H1 (cell line): ENCODE measurements around the gene SUSD6. TPM values are rescaled to one million over a fixed set of nuclear protein-coding genes. Genes with fewer than 3 reads are reported as not detected.
A peak's percentile ranks its signal among the peaks of the same experiment; 100 is the strongest.

ENCODE experiments used
- CTCF ChIA-PET: fragments of 300-600 bp; sonication (Branson Sonifier 250); formaldehyde crosslinking; loops from one replicate; lab custom pipeline; 2021; ENCODE audit not compliant: partially characterized antibody; lab: Charles Lee
- POLR2A ChIA-PET: fragments of 300-600 bp; sonication (Branson Sonifier 250); formaldehyde crosslinking; loops from one replicate; lab custom pipeline; 2021; ENCODE audit warnings: inconsistent platforms; ENCODE audit not compliant: partially characterized antibody; lab: Charles Lee
- DNase-seq, 2 experiments: peaks; one replicate each; pipeline versions ENCODE4 v3.0.0 to v3.0.0-alpha.2; 2010 to 2022; ENCODE audit warnings: low spot score in 2 of 2, low read depth in 1 of 2, mixed read lengths in 1 of 2
- FAIRE-seq: peaks from 2 replicates; lab custom pipeline; 2011; peaks lifted over from hg19 to GRCh38; lab: Jason Lieb, UNC
- H2AFZ ChIP-seq: 2 replicates; pipeline ENCODE4 v1.8.1; 2012; ENCODE audit warnings: low read length, inconsistent platforms
- H2AK5ac ChIP-seq: 2 replicates; pipeline ENCODE4 v1.6.1; 2013; ENCODE audit warnings: low read depth, low read length
- H2BK120ac ChIP-seq: replicated peaks from 2 replicates; pipeline ENCODE3; 2013; ENCODE audit warnings: low read depth, low read length, inconsistent platforms
- H2BK12ac ChIP-seq: 2 replicates; pipeline ENCODE4 v1.6.1; 2013; ENCODE audit warnings: low read depth, low read length
- H2BK15ac ChIP-seq: 2 replicates; pipeline ENCODE4 v1.6.1; 2013; ENCODE audit warnings: low read length
- H2BK20ac ChIP-seq: 2 replicates; pipeline ENCODE4 v1.6.1; 2013; ENCODE audit warnings: low read length
- H2BK5ac ChIP-seq: 2 replicates; pipeline ENCODE4 v1.6.1; 2013; ENCODE audit warnings: low read depth, low read length
- H3K14ac ChIP-seq: 2 replicates; pipeline ENCODE4 v1.6.1; 2013; ENCODE audit warnings: inconsistent platforms; ENCODE audit not compliant: insufficient read length
- H3K18ac ChIP-seq: 2 replicates; pipeline ENCODE4 v1.6.1; 2013; ENCODE audit warnings: low read length; ENCODE audit errors: extremely low read depth
- H3K23ac ChIP-seq: 2 replicates; pipeline ENCODE4 v1.6.1; 2013; ENCODE audit warnings: inconsistent platforms; ENCODE audit not compliant: insufficient read length
- H3K23me2 ChIP-seq: 2 replicates; pipeline ENCODE4 v1.6.1; 2013; ENCODE audit warnings: low read depth, low read length
- H3K27ac ChIP-seq: 2 replicates; pipeline ENCODE4 v1.6.1; 2011; ENCODE audit warnings: low read depth, low read length, inconsistent platforms
- H3K27me3 ChIP-seq, 4 experiments: replicated peaks in 1 of 4; 1 replicate in 1 of 4; 2 replicates in 3 of 4; pipeline versions ENCODE4 v1.6.1 to v1.8.1; 2011 to 2013; ENCODE audit warnings: low read length in 3 of 4, mild to moderate bottlenecking in 3 of 4, inconsistent platforms in 2 of 4, mixed read lengths in 2 of 4, moderate library complexity in 1 of 4; ENCODE audit not compliant: control insufficient read depth in 3 of 4, insufficient read depth in 3 of 4; ENCODE audit errors: extremely low read depth in 1 of 4
- H3K36me3 ChIP-seq, 4 experiments: 2 replicates each; pipeline versions ENCODE4 v1.6.1 to v1.8.1; 2011 to 2013; ENCODE audit warnings: mild to moderate bottlenecking in 4 of 4, low read length in 3 of 4, moderate library complexity in 2 of 4, control low read depth in 1 of 4, inconsistent platforms in 1 of 4; ENCODE audit not compliant: insufficient read depth in 4 of 4, control insufficient read depth in 2 of 4
- H3K4ac ChIP-seq: replicated peaks from 2 replicates; pipeline ENCODE3; 2013; ENCODE audit warnings: low read length, low read depth, mixed read lengths, inconsistent platforms; ENCODE audit not compliant: insufficient read length
- H3K4me1 ChIP-seq, 4 experiments: replicated peaks in 1 of 4; 1 replicate in 1 of 4; 2 replicates in 3 of 4; pipeline versions ENCODE4 v1.6.1 to v1.8.1; 2011 to 2013; ENCODE audit warnings: low read length in 3 of 4, inconsistent platforms in 2 of 4, mixed read lengths in 1 of 4; ENCODE audit not compliant: insufficient read depth in 4 of 4, control insufficient read depth in 3 of 4
- H3K4me2 ChIP-seq, 2 experiments: 2 replicates each; pipeline versions ENCODE4 v1.6.1 to v1.8.1; 2011 to 2013; ENCODE audit warnings: low read depth in 2 of 2, low read length in 2 of 2, control low read depth in 1 of 2, inconsistent platforms in 1 of 2, mild to moderate bottlenecking in 1 of 2; ENCODE audit not compliant: insufficient read depth in 1 of 2
- H3K4me3 ChIP-seq, 4 experiments: fragments of 200-600, 300-600 bp in 1 of 4; sonication (generic), shearing (Covaris generic), sonication (Bioruptor Twin) in 1 of 4; 2 replicates each; pipeline versions ENCODE4 v1.5.1 to v1.8.1; 2011 to 2016; ENCODE audit warnings: low read length in 4 of 4, low read depth in 3 of 4, control low read depth in 2 of 4, inconsistent platforms in 2 of 4, mild to moderate bottlenecking in 2 of 4, mixed read lengths in 1 of 4, moderate library complexity in 1 of 4; ENCODE audit not compliant: insufficient read depth in 2 of 4; ENCODE audit errors: extremely low read depth in 1 of 4
- H3K56ac ChIP-seq: replicated peaks from 2 replicates; pipeline ENCODE3; 2013; ENCODE audit warnings: low read depth, mild to moderate bottlenecking, mixed read lengths, low read length, inconsistent platforms; ENCODE audit not compliant: insufficient read length
- H3K79me1 ChIP-seq: 2 replicates; pipeline ENCODE4 v1.6.1; 2013; ENCODE audit warnings: low read depth, low read length, control low read depth
- H3K79me2 ChIP-seq, 2 experiments: 2 replicates each; pipeline versions ENCODE4 v1.6.1 to v1.8.1; 2012 to 2013; ENCODE audit warnings: low read length in 2 of 2, mild to moderate bottlenecking in 2 of 2, inconsistent platforms in 1 of 2; ENCODE audit not compliant: insufficient read depth in 2 of 2, control insufficient read depth in 1 of 2
- H3K9ac ChIP-seq, 4 experiments: replicated peaks in 1 of 4; 1 replicate in 1 of 4; 2 replicates in 3 of 4; pipeline versions ENCODE4 v1.6.1 to v1.8.1; 2011 to 2013; ENCODE audit warnings: low read depth in 3 of 4, low read length in 3 of 4, control low read depth in 2 of 4, mild to moderate bottlenecking in 2 of 4, moderate library complexity in 2 of 4, inconsistent platforms in 1 of 4; ENCODE audit errors: extremely low read depth in 1 of 4
- H3K9me3 ChIP-seq, 2 experiments: 2 replicates each; pipeline versions ENCODE4 v1.6.1 to v1.8.1; 2012 to 2013; ENCODE audit warnings: mild to moderate bottlenecking in 2 of 2, moderate library complexity in 2 of 2, control low read depth in 1 of 2, inconsistent platforms in 1 of 2, low read depth in 1 of 2, low read length in 1 of 2, mixed read lengths in 1 of 2; ENCODE audit not compliant: insufficient read depth in 2 of 2
- H4K20me1 ChIP-seq, 2 experiments: replicated peaks in 1 of 2; 2 replicates each; pipeline versions ENCODE3 to v1.8.1; 2011 to 2013; ENCODE audit warnings: inconsistent platforms in 2 of 2, low read length in 2 of 2, mild to moderate bottlenecking in 1 of 2; ENCODE audit not compliant: insufficient read depth in 2 of 2, control insufficient read depth in 1 of 2
- H4K5ac ChIP-seq: 2 replicates; pipeline ENCODE4 v1.6.1; 2013; ENCODE audit warnings: low read length, low read depth, mixed read lengths, inconsistent platforms; ENCODE audit not compliant: insufficient read length
- H4K8ac ChIP-seq: 2 replicates; pipeline ENCODE4 v1.8.0; 2013; ENCODE audit warnings: mild to moderate bottlenecking, moderate library complexity, low read length, inconsistent platforms; ENCODE audit not compliant: insufficient read depth; ENCODE audit errors: extremely low read depth
- H4K91ac ChIP-seq: replicated peaks from 2 replicates; pipeline ENCODE3; 2013; ENCODE audit warnings: low read length, mixed read lengths, inconsistent platforms; ENCODE audit not compliant: insufficient read length
- CHD2 ChIP-seq: IDR thresholded peaks from 2 replicates; pipeline ENCODE4 v1.6.1; 2012; ENCODE audit warnings: low read length, improper control_type of control experiment
- KDM1A ChIP-seq: fragments of 200-600, 300-600 bp; sonication (generic); IDR thresholded peaks from 2 replicates; pipeline ENCODE4 v1.7.1; 2016; ENCODE audit warnings: mild to moderate bottlenecking, low read length, borderline replicate concordance
- RXRA ChIP-seq: IDR thresholded peaks from 2 replicates; pipeline ENCODE4 v1.6.1; 2011; ENCODE audit warnings: low read depth, mild to moderate bottlenecking, low read length, moderate library complexity; ENCODE audit not compliant: insufficient read depth
- WGBS, 2 experiments: shearing (Covaris generic) in 1 of 2; methylation state at CpG; one replicate each; pipeline versions ENCODE4 v1.1.6 to v1.1.7; 2013 to 2015; ENCODE audit warnings: low lambda C conversion rate in 2 of 2, mixed read lengths in 2 of 2, inconsistent platforms in 1 of 2, low coverage in 1 of 2, missing lambda C conversion rate in 1 of 2; ENCODE audit not compliant: insufficient replicate concordance in 2 of 2, insufficient coverage in 1 of 2, insufficient read length in 1 of 2; ENCODE audit errors: extremely low coverage in 1 of 2, missing lambda C conversion rate in 1 of 2; 5-methylcytosine and 5-hydroxymethylcytosine counted together
- polyA plus RNA-seq, 7 experiments: library from polyadenylated mRNA; depleted of rRNA in 3 of 7; stranded (reverse) in 5 of 7; unstranded in 2 of 7; fragments of >200 nt in 5 of 7; fragments of 200-250 nt in 2 of 7; gene quantifications; 1 replicate in 5 of 7; 2 replicates in 1 of 7; 4 replicates in 1 of 7; pipeline versions ENCODE4 v1.2.1 to v1.2.3, GENCODE V29; 2011 to 2013; ENCODE audit warnings: missing spikeins in 2 of 7, mixed read lengths in 2 of 7
- total RNA-seq: library from RNA; stranded (reverse); fragmentation: NEBNext Ultra II Directional; extraction: Animal tissue kit (Norgen Biotek cat#: 25700); gene quantifications from 2 replicates; pipeline ENCODE4 v1.2.1, GENCODE V29; 2021

The SUSD6 gene
- total and polyA plus RNA-seq, 2 of the 8 experiments (the other 6 are each of a cell fraction or from before 2014, with no cell fraction given): 3.0 to 3.8 TPM

DNA sequence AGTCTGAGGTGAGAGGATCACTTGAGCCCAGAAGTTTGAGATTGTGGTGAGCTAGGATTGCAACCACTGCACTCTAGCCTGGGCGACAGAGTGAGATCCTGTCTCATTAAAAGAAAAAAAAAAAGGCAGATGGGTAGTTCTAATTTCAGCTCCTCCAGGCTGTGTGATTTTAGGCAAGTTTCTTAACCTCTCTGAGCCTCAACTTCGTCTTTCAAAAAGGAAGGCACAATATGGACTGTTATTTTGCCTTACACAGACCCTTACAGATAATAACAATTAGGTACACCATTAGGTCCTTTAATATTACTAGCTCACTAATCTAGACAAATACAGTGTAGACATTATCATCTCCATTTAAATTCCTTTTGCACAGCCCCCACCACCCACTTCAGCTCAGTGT is 31.9 kb upstream of the SUSD6 start:
- no peak overlapping the region for H2BK20ac ChIP-seq
- no peak overlapping the region for H4K91ac ChIP-seq
- H2BK120ac ChIP-seq: no peak overlapping the region
- FAIRE-seq (no peak), DNase-seq (no peak)
- peaks cover 2% of the 10 kb centered on the region; the same call in 1 of the 2 replicates for H3K23me2 ChIP-seq
- H3K9ac ChIP-seq: no peak overlapping the region
- ChIA-PET CTCF (interaction anchor here (0.6 to 3.1 kb wide), 46 partner anchors 9 to 442 kb away, joined by 3 to 15 read pairs (median 4); no protein-coding TSS in a partner anchor), POLR2A (interaction anchor here (1.2 kb wide), 1 partner anchor 188 kb away, joined by 3 read pairs; the partner anchor contains the start of gene SRSF5)
- no peak overlapping the region for H2BK5ac ChIP-seq
- H2BK12ac ChIP-seq: no peak overlapping the region
- no peak overlapping the region for H3K4me3 ChIP-seq
- H3K4me2 ChIP-seq: no peak overlapping the region
- H3K56ac ChIP-seq: no peak overlapping the region
- no peak overlapping the region for H3K4ac ChIP-seq
- H3K36me3 ChIP-seq: no peaks in the 10 kb centered on the region
- H3K27me3 ChIP-seq: peaks cover 0 to 2% (median under 1%) of the 10 kb centered on the region in 4 experiments; a peak in 3 of 7 replicates
- H3K79me2 ChIP-seq: no peaks in the 10 kb centered on the region
- H2AFZ ChIP-seq: no peak overlapping the region
- peaks cover 0 to 4% (median 0%) of the 10 kb centered on the region in 4 experiments; a peak in 1 of 7 replicates for H3K4me1 ChIP-seq
- H4K20me1 ChIP-seq: no peaks in the 10 kb centered on the region
- no peak overlapping the region for H4K8ac ChIP-seq
- no peak overlapping the region for H3K18ac ChIP-seq
- no peak overlapping the region for H4K5ac ChIP-seq
- no peak overlapping the region for H2AK5ac ChIP-seq
- TF ChIP-seq CHD2 (no peak), RXRA (no peak), KDM1A (peak; percentile 80; the same call in 1 of the 2 replicates)
- no peaks in the 10 kb centered on the region for H3K79me1 ChIP-seq
- H3K14ac ChIP-seq: no peak overlapping the region
- no peak overlapping the region for H2BK15ac ChIP-seq
- H3K9me3 ChIP-seq: no peaks in the 10 kb centered on the region
- no peak overlapping the region; the same call in 1 of the 2 replicates for H3K27ac ChIP-seq
- 80% methylated on average over 2 of the region's 2 CpGs; no CpG with 5 or more reads in 1 of the 2 experiments for WGBS, 2 experiments
- no peak overlapping the region for H3K23ac ChIP-seq
